ENCODE results near the gene COPS7B.

COPS7B gene

DNA sequence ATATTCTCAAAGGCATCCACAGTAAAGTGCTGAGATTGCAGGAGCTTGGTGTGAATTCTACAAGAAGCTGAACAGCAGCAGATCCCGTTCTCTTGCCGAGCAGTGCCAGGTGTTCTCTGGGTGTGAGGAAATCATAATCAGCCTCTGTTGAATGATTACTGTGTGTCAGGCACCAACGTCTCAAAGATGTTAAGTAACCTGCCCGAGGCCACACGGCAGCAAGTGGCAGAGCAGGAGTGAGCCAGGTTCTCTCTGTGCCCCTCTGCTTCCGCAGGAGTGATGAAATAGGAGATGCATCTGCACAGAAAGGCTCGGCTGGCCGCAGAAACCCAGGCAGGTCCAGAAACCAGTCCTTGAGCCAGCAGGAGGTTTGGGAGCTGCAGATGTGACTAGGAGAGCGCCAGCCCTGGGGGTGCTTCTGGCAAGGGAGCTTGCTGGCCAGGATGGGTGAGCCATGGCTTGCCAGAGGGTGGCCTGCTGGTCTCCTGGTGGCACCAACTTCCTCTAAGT, 68.4 kb downstream of the COPS7B start:
- Histone ChIP-seq H3K27me3 (ENCODE audit: control insufficient read depth in 1 of 2, insufficient read depth in 2 of 2, low read length in 2 of 2) (peaks cover 0 to 3% of the 10 kb centered on the region in 2 donors), H3K9me3 (ENCODE audit: low read length) (no peaks in the 10 kb centered on the region), H3K27ac (ENCODE audit: low read depth, low read length) (no peak overlapping the region), H3K4me3 (ENCODE audit: low read depth in 1 of 2, low read length in 2 of 2) (no peak overlapping the region), H3K9ac (ENCODE audit: low read length) (no peak overlapping the region), H3K36me3 (ENCODE audit: insufficient read depth, low read length) (no peaks in the 10 kb centered on the region), H3K4me1 (ENCODE audit: insufficient read depth, low read length) (no peaks in the 10 kb centered on the region)

DNA sequence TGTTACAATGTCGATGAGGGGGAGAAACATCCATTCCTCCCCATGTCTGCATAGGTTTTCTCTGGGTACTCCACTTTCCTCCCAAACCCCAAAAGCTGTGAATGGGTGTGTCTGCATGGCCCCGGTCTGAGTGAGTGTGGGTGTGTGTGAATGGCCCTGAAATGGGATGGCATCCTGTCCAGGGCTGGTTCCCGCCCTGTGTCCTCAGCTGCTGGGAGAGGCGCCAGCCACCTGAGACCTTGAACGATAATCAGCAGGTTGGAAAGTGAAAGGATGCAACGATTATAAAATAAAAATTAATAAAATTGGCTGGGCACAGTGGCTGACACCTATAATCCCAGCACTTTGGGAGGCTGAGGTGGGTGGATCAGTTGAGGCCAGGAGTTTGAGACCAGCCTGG, 70.7 kb downstream of the COPS7B start:
- Histone ChIP-seq H3K27me3 (ENCODE audit: control insufficient read depth in 1 of 2, insufficient read depth in 2 of 2, low read length in 2 of 2) (no peaks in the 10 kb centered on the region), H3K4me3 (ENCODE audit: low read depth in 1 of 2, low read length in 2 of 2) (no peak overlapping the region), H3K36me3 (ENCODE audit: insufficient read depth, low read length) (no peaks in the 10 kb centered on the region), H3K27ac (ENCODE audit: low read depth, low read length) (no peak overlapping the region), H3K9me3 (ENCODE audit: low read length) (no peaks in the 10 kb centered on the region), H3K9ac (ENCODE audit: low read length) (no peak overlapping the region), H3K4me1 (ENCODE audit: insufficient read depth, low read length) (no peaks in the 10 kb centered on the region)
